Measurements from ENCODE around the gene DUOXA1. TPM values are rescaled to one million over a fixed set of nuclear protein-coding genes. Genes with fewer than 3 reads are reported as not detected.
"Not testable (repeated sequence)": the region's sequence is repeated elsewhere in the genome, so short reads cannot be mapped to it uniquely, and the experiment has no call there.

The DUOXA1 gene
- total and polyA plus RNA-seq, 9 donors: 0.30 to 4.1 (median 0.77) TPM

DNA sequence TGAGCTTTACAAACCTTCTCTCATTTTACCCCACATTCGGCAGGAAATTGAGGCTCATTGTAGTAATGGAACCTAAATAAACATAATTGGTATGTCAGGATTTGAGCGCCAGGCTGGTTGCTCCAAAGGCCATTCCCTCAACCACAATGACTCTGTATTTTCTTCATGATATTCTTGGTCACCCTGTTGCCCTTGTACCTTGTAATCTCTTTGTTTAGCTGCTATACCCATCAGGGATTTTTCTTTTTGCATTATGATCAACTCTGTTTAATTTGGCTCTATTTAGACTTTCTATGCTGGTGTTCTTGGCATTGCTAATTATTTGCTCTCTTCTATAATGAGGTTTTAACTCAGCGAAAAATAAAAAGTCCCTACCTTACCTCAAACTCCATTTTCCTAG lies 45.5 kb downstream of the DUOXA1 start:
- no peaks in the 10 kb centered on the region for H3K36me3 ChIP-seq
- no peak overlapping the region for H3K27ac ChIP-seq
- no peak overlapping the region for H3K4me3 ChIP-seq
- intact Hi-C loops (cut with DNase I): no loop called here
- H3K9me3 ChIP-seq: no peaks in the 10 kb centered on the region
- 76 to 90% (median 83%) methylated on average over 3 of the region's 3 CpGs for WGBS, 3 donors
- no peaks in the 10 kb centered on the region for H3K4me1 ChIP-seq (ENCODE audit: insufficient read depth)
- TF ChIP-seq, protein P1, sequence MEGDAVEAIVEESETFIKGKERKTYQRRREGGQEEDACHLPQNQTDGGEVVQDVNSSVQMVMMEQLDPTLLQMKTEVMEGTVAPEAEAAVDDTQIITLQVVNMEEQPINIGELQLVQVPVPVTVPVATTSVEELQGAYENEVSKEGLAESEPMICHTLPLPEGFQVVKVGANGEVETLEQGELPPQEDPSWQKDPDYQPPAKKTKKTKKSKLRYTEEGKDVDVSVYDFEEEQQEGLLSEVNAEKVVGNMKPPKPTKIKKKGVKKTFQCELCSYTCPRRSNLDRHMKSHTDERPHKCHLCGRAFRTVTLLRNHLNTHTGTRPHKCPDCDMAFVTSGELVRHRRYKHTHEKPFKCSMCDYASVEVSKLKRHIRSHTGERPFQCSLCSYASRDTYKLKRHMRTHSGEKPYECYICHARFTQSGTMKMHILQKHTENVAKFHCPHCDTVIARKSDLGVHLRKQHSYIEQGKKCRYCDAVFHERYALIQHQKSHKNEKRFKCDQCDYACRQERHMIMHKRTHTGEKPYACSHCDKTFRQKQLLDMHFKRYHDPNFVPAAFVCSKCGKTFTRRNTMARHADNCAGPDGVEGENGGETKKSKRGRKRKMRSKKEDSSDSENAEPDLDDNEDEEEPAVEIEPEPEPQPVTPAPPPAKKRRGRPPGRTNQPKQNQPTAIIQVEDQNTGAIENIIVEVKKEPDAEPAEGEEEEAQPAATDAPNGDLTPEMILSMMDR (IDR thresholded peaks at IDR 0.05): no peak
- TF ChIP-seq POLR2A (IDR thresholded peaks at IDR 0.05) (no peak), EP300 (IDR thresholded peaks at IDR 0.05) (no peak)
- no peaks in the 10 kb centered on the region for H3K27me3 ChIP-seq
- DNase-seq: no peak

DNA sequence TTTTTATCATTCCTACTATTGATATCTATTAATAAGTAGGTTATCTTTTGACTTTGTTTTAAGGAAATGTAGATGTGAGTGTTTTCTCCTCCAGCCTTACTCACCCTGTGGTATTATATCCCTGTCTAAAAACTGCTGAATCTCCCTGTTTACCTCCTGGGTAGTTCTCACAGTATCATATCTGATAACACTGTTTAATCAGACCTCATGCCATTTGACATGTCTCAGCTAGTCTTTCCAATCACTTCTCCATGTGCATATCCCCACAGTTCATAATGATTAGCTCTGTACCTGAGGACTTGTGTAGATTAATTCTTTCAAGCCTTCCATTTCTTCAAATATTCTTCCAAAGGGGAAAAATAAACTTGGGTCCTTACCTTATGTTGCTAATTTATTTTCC lies 46.5 kb downstream of the DUOXA1 start:
- H3K4me1 ChIP-seq (ENCODE audit: insufficient read depth): no peaks in the 10 kb centered on the region
- H3K27me3 ChIP-seq: no peaks in the 10 kb centered on the region
- TF ChIP-seq POLR2A (IDR thresholded peaks at IDR 0.05): no peak
- no peak overlapping the region for H3K27ac ChIP-seq
- intact Hi-C loops (cut with DNase I): no loop called here
- no peak for DNase-seq
- no peak overlapping the region for H3K4me3 ChIP-seq
- no peaks in the 10 kb centered on the region for H3K9me3 ChIP-seq
- no peaks in the 10 kb centered on the region for H3K36me3 ChIP-seq

DNA sequence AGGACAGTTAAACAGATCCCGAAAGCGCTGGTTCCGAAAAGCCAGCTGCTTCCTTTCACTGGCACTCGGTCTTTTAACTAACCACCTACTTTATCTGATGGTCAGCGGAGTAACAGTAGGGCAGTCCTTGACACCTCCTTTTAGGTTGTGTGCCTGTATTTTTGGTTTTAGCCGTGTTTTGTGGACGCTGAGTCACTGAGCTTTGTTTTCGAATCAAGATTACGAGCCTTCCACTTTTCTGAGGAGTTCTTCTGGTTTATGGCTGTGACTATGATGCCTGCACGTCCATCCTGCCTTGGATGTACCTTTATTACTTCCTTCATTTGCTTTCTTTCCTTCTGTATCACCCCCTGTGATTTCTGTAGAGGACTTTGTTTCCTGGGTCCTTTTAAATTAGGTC lies 47.3 kb downstream of the DUOXA1 start:
- H3K9me3 ChIP-seq; H3K4me3 ChIP-seq; DNase-seq; H3K4me1 ChIP-seq (ENCODE audit: insufficient read depth); H3K27me3 ChIP-seq; intact Hi-C loops (cut with DNase I); H3K27ac ChIP-seq; H3K36me3 ChIP-seq: not testable (repeated sequence)
- WGBS, 3 donors: 38 to 57% (median 44%) methylated on average over 5 to 10 of the region's 10 CpGs

DNA sequence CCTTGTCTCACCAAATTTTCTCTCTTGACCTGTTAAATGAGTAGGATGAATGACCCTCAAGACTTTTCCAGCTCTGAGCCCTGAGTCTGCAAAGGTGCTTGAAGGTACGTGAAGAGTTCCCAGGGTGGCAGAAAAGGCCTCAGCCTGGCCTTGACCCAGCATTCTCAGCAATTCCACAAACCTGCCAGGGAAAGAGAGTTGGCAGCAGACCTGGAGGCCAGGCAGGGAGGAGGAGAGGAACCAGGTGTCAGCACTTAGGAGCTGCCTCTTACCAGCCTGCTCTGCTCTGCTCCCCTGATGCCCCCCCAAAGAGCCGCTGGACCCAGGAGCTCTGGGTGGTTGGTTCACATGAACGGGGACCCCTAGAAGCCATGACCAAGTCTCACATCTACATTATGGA lies 49.1 kb downstream of the DUOXA1 start:
- H3K36me3 ChIP-seq; H3K4me3 ChIP-seq; intact Hi-C loops (cut with DNase I); H3K27ac ChIP-seq; H3K4me1 ChIP-seq (ENCODE audit: insufficient read depth); H3K27me3 ChIP-seq; DNase-seq; H3K9me3 ChIP-seq: not testable (repeated sequence)
- 77 to 90% (median 90%) methylated on average over 2 to 3 of the region's 3 CpGs for WGBS, 3 donors

DNA sequence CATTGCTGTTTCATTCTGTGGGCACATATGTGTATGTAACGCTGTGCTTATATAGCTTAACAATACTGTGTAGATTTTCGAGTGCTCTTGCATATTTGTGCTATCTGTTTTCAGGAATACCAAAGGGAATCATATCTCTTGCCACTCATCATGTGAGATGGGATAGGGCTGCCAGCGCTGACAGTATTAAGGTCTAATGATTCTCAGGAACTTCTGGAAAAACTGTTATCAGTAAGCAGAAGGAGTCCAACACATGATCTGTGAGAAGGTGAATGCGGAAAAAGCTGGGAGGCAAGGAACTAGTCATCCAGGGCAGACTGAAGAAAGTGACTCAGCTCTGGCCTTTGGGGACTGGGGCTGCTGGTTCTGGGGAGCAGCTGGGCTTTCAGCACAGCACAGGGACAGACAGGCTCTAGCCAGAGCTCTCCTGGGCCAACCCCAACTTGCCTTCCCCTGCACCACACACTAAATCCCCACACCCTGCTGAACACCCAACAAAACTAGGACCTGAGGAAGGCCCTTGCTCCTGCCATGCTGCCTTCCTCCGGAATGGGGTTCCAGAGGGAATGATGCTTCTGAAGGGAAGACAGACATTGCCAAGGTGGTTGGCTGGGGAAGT lies 49.9 kb downstream of the DUOXA1 start:
- H3K27ac ChIP-seq; H3K4me1 ChIP-seq (ENCODE audit: insufficient read depth); DNase-seq; H3K36me3 ChIP-seq; H3K4me3 ChIP-seq; H3K9me3 ChIP-seq; H3K27me3 ChIP-seq; intact Hi-C loops (cut with DNase I): not testable (repeated sequence)
- 44 to 82% (median 55%) methylated on average over 5 of the region's 5 CpGs for WGBS, 3 donors

DNA sequence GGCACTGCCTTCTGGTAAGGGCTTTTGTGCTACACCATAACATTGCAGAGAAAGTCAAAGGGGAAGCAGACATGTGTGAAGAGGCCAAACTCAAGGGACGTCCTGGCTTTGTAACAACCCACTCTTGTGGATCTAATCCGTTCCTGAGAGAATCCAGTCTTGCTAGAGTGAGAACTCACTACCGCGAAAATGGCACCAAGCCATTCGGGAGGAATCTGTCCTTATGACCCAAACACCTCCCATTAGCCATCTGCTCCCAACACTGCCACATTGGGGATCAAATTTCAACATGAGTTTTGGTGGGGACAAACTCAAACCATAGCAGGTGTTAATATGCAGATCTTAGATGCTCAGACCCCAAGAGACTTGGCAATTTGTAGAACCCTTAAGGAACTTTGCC lies 50.5 kb downstream of the DUOXA1 start:
- H3K4me1 ChIP-seq (ENCODE audit: insufficient read depth); H3K27ac ChIP-seq; H3K4me3 ChIP-seq; H3K36me3 ChIP-seq; DNase-seq; H3K9me3 ChIP-seq; intact Hi-C loops (cut with DNase I); H3K27me3 ChIP-seq: not testable (repeated sequence)
- WGBS, 3 donors: 30 to 63% (median 34%) methylated on average over 5 of the region's 5 CpGs

DNA sequence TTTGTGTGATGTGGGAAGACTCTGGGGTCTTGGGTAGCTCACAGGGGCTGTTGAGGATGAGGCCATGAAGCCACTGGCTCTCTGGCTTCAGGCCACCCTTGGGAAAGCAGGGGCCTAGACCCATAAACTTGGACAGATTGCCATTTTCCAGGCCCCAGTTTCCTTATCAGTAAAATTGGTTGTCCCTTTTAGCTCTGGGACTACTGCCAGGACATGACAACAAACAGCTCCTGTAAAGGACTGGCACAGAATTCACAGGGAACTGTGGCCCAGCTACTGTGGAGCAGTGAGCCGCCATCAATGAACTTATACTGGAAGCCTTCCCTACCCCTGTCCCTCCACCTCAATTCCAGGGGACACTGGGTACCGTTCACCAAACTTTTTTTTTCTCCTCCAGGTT lies 52.3 kb downstream of the DUOXA1 start:
- H3K27me3 ChIP-seq; DNase-seq; H3K27ac ChIP-seq; H3K9me3 ChIP-seq; intact Hi-C loops (cut with DNase I); H3K36me3 ChIP-seq; H3K4me3 ChIP-seq; H3K4me1 ChIP-seq (ENCODE audit: insufficient read depth): not testable (repeated sequence)
- 62 to 85% (median 74%) methylated on average over 2 of the region's 2 CpGs for WGBS, 3 donors

DNA sequence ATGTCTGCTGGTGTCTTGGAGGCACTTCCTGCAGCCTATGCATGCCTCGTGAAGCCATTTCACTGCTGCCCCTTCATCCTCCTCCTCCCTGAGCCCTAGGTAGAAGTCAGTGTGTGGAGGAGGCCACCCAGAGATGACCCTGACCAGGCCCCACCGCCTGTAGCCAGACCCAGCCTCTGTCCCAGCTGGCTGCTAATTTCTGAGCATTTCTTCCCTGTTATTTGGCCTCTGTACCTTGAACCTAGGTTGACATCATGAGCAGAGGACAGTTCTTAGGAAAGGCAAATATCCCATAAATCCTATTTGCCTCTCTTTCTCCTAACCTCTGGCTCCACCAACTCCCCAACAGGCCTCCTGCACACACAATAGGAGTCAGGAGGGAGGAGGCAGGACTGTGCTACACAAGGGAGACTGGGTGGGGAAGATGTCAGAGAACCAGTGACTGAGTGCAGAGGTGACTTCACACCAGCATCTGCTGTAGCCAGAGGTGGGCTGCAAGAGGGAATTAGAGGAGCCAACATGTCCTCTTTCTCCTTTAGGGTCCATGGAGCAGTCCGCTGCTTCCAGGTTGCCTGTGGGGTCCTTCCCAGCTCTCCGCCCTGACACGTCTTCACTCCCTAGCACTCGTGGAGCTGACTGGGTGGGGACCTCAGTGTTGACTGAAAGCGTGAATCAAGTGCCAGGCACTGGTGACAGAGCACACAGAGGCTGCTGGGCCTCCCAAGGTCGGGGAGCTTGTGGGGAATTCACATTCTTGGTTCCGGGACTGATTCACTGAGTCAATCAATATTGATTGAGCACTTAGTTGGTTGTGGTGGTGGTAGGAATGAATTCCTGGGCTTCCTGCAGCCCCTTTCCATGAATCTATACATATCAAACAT lies 54.0 kb downstream of the DUOXA1 start:
- H3K27ac ChIP-seq; DNase-seq; H3K27me3 ChIP-seq; intact Hi-C loops (cut with DNase I); H3K4me3 ChIP-seq; H3K36me3 ChIP-seq; H3K4me1 ChIP-seq (ENCODE audit: insufficient read depth); H3K9me3 ChIP-seq: not testable (repeated sequence)
- 40 to 80% methylated on average over 1 of the region's 9 CpGs; no CpG with 5 or more reads in 1 of the 3 donors for WGBS, 3 donors

DNA sequence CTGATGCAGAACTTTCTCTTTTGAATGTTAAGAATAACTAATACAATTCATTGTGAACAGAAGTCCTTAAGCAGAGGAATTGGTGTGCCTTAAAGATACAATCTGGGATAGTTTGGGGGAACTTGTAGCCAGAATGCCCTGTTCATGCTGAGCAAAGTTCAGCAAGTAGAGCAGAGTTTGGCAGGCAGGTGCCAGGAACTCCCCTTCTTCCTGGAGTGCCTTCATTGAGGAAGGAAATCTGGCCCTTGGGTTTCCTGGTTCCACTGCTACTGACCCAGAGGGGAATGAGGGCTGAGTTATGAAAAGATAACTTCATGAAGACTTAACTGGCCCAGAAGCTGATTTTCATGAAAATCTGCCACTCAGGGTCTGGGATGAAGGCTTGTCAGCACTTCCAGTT lies 56.1 kb downstream of the DUOXA1 start:
- DNase-seq; H3K4me1 ChIP-seq (ENCODE audit: insufficient read depth); H3K27me3 ChIP-seq; H3K4me3 ChIP-seq; H3K9me3 ChIP-seq; H3K27ac ChIP-seq; intact Hi-C loops (cut with DNase I); H3K36me3 ChIP-seq: not testable (repeated sequence)

DNA sequence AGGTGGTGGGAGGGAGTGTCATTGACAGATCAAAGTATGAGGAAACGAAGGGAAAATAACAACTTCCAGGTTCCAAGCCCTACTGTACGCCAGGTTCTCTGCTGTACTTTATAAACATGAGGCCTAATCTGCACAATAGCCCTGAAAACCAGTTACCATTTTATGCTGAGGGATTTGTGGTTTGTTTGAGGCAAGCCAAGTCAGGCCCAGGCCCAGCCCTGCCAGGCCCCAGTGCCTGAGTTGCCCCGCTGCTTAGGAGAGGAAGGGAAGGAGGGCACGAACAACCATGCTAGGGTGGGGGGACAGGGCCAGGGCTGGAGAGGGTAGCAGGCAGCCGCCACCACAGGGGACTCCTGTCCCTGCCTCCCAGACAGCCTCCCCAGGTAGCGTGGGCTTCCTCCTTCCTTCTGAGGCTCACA lies 59.7 kb downstream of the DUOXA1 start:
- H3K4me1 ChIP-seq (ENCODE audit: insufficient read depth); DNase-seq; H3K4me3 ChIP-seq; H3K36me3 ChIP-seq; H3K27ac ChIP-seq; intact Hi-C loops (cut with DNase I); H3K27me3 ChIP-seq; H3K9me3 ChIP-seq: not testable (repeated sequence)
- 79 to 83% (median 80%) methylated on average over 5 to 6 of the region's 6 CpGs for WGBS, 3 donors

Measured in ovary (tissue), 9 donors.